ENCODE measurements around the gene NDUFC2. TPM values are rescaled to one million over a fixed set of nuclear protein-coding genes. Genes with fewer than 3 reads are reported as not detected.

Gene NDUFC2
- total RNA-seq, 1 donor from 2014 or later: 112 TPM

GRCh38 chr11:78069465-78069864 lies 10.2 kb downstream of the NDUFC2 start:
- DNase-seq (ENCODE audit: low spot score in 2 of 2): no peak
- H3K36me3 ChIP-seq: peaks cover 23 to 26% of the 10 kb centered on the region in 2 donors
- no peaks in the 10 kb centered on the region for H3K9me3 ChIP-seq

GRCh38 chr11:78067704-78068103 lies 12.0 kb downstream of the NDUFC2 start:
- no peaks in the 10 kb centered on the region for H3K9me3 ChIP-seq
- no peaks in the 10 kb centered on the region for H3K4me1 ChIP-seq
- no peaks in the 10 kb centered on the region for H3K27me3 ChIP-seq
- peaks cover 23% of the 10 kb centered on the region in 2 donors for H3K36me3 ChIP-seq
- no peak for TF ChIP-seq CTCF (IDR thresholded peaks at IDR 0.05)
- intact Hi-C loops (cut with DNase I): no loop called here
- no peak overlapping the region for H3K27ac ChIP-seq
- DNase-seq (ENCODE audit: low spot score in 2 of 2): no peak
- no peak overlapping the region for H3K4me3 ChIP-seq

More at GRCh38 chr11:78069465-78069864, 10.2 kb downstream of the NDUFC2 start:
- H3K4me3 ChIP-seq: no peak overlapping the region
- H3K27me3 ChIP-seq: no peaks in the 10 kb centered on the region
- no peak overlapping the region for H3K27ac ChIP-seq
- intact Hi-C loops (cut with DNase I): no loop called here
- no peaks in the 10 kb centered on the region for H3K4me1 ChIP-seq
- no peak for TF ChIP-seq CTCF (IDR thresholded peaks at IDR 0.05)

- H3K9me3 ChIP-seq: no peaks in the 10 kb centered on the region
- no peaks in the 10 kb centered on the region for H3K4me1 ChIP-seq
- peaks cover 14 to 19% of the 10 kb centered on the region in 2 donors for H3K36me3 ChIP-seq
- no peak overlapping the region for H3K4me3 ChIP-seq
- TF ChIP-seq CTCF (IDR thresholded peaks at IDR 0.05): no peak
- no peak for DNase-seq (ENCODE audit: low spot score in 2 of 2)
- intact Hi-C loops (cut with DNase I): no loop called here
- H3K27ac ChIP-seq: no peak overlapping the region
- no peaks in the 10 kb centered on the region for H3K27me3 ChIP-seq
Measured at GRCh38 chr11:78066471-78066870, 13.2 kb downstream of the NDUFC2 start.

DNA sequence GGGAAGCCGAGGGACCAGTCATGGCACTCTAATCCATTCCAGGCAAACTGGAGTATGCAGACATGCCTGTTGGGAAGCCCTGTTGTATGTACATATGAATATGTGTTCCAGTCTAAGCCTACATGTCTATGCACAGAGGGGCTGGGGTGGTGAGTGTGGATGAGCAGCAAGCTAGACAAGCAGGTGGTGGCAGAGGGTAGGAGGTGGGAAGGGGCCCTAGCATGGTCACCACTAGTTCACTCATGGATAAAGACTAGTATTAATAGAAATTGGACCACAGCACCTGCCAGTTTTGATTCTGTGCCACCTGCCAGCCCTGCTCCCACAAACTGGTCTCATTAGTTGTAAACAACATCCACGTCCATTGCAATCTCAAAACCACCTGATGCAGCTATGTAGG lies 14.5 kb downstream of the NDUFC2 start:
- Histone ChIP-seq H3K4me3 (no peak overlapping the region), H3K27me3 (no peaks in the 10 kb centered on the region), H3K4me1 (peaks cover 0 to 13% of the 10 kb centered on the region in 2 donors), H3K9me3 (no peaks in the 10 kb centered on the region), H3K36me3 (peaks cover 7 to 18% of the 10 kb centered on the region in 2 donors), H3K27ac (no peak overlapping the region)
- DNase-seq (ENCODE audit: low spot score in 2 of 2): no peak
- TF ChIP-seq CTCF (IDR thresholded peaks at IDR 0.05): no peak
- intact Hi-C loops (cut with DNase I): no loop called here

- no peak within 1 kb of the TSS for H3K4me3 ChIP-seq
- H3K27ac ChIP-seq: no peak within 1 kb of the TSS
- H3K36me3 ChIP-seq: peaks cover 6 to 7% of the 10 kb centered on the region in 2 donors
- H3K4me1 ChIP-seq: peaks cover 0 to 14% of the 10 kb centered on the region in 2 donors
- no peaks in the 10 kb centered on the region for H3K9me3 ChIP-seq
- no peak for DNase-seq (ENCODE audit: low spot score in 2 of 2)
- intact Hi-C loops (cut with DNase I): no loop called here
- H3K27me3 ChIP-seq: no peaks in the 10 kb centered on the region
- no peak for TF ChIP-seq CTCF (IDR thresholded peaks at IDR 0.05)
Measured at GRCh38 chr11:78063440-78064181, 16.1 kb downstream of the NDUFC2 start, which contains the start of gene THRSP. THRSP (plus strand) TSS chr11:78063861; CDS start chr11:78063882, 21 bp downstream.
